Osteoblast (primary cell): ENCODE measurements around the gene DVL1. TPM values are rescaled to one million over a fixed set of nuclear protein-coding genes. Genes with fewer than 3 reads are reported as not detected.

Experiments
- DNase-seq: peaks from one replicate; pipeline ENCODE4 v3.0.0; 2011; ENCODE audit warnings: low spot score, mixed read lengths; ENCODE audit not compliant: insufficient read length; ENCODE audit errors: missing footprints
- H2AFZ ChIP-seq: 2 replicates; pipeline ENCODE4 v1.6.0; 2011; ENCODE audit warnings: mild to moderate bottlenecking, low read length
- H3K27ac ChIP-seq: 2 replicates; pipeline ENCODE4 v1.5.1; 2011; ENCODE audit warnings: mild to moderate bottlenecking, low read depth, low read length, moderate library complexity
- H3K27me3 ChIP-seq: 2 replicates; pipeline ENCODE4 v1.6.0; 2012; ENCODE audit warnings: mild to moderate bottlenecking, control low read depth, inconsistent platforms, low read length, moderate library complexity; ENCODE audit not compliant: insufficient read depth
- H3K36me3 ChIP-seq: 2 replicates; pipeline ENCODE4 v1.5.1; 2011; ENCODE audit warnings: mild to moderate bottlenecking, low read length, control low read depth, moderate library complexity; ENCODE audit not compliant: insufficient read depth
- H3K4me1 ChIP-seq: 2 replicates; pipeline ENCODE4 v1.5.1; 2011; ENCODE audit warnings: mild to moderate bottlenecking, low read length, control low read depth, moderate library complexity; ENCODE audit not compliant: insufficient read depth
- H3K4me2 ChIP-seq: 2 replicates; pipeline ENCODE4 v1.6.0; 2011; ENCODE audit warnings: mild to moderate bottlenecking, low read length; ENCODE audit not compliant: insufficient read depth
- H3K4me3 ChIP-seq: fragments of 200-600 bp; sonication (generic); 3 replicates; pipeline ENCODE4 v1.5.1; 2012; ENCODE audit warnings: mild to moderate bottlenecking, low read length, inconsistent platforms; ENCODE audit not compliant: insufficient read depth
- H3K79me2 ChIP-seq: 2 replicates; pipeline ENCODE4 v1.6.0; 2012; ENCODE audit warnings: mild to moderate bottlenecking, low read length, control low read depth, inconsistent platforms; ENCODE audit not compliant: insufficient read depth
- H3K9me3 ChIP-seq: 2 replicates; pipeline ENCODE4 v1.5.1; 2011; ENCODE audit warnings: low read depth, low read length, control low read depth
- H4K20me1 ChIP-seq: 2 replicates; pipeline ENCODE4 v1.6.0; 2012; ENCODE audit warnings: mild to moderate bottlenecking, low read length, control low read depth; ENCODE audit not compliant: insufficient read depth
- CTCF ChIP-seq: IDR thresholded peaks from 2 replicates; pipeline ENCODE4 v1.5.1; 2011; ENCODE audit warnings: mild to moderate bottlenecking, low read depth, low read length, moderate library complexity; ENCODE audit errors: extremely low read depth
- total RNA-seq: library from RNA; depleted of rRNA; stranded (reverse); fragments of >200 nt; gene quantifications from 2 replicates; pipeline ENCODE4 v1.2.3, GENCODE V29; 2012

The DVL1 gene
- total RNA-seq, 1 donor: 73.5 TPM

- H3K4me1 ChIP-seq: peaks cover 5% of the 10 kb centered on the region
- no peaks in the 10 kb centered on the region for H3K27me3 ChIP-seq
- H3K27ac ChIP-seq: no peak overlapping the region
- H3K36me3 ChIP-seq: no peaks in the 10 kb centered on the region
- peak; percentile 98 for DNase-seq
- H3K4me3 ChIP-seq: no peak overlapping the region
- peaks cover 11% of the 10 kb centered on the region for H4K20me1 ChIP-seq
- peak; percentile 55 for TF ChIP-seq CTCF
- H3K79me2 ChIP-seq: no peaks in the 10 kb centered on the region
- H2AFZ ChIP-seq: no peak overlapping the region
- H3K4me2 ChIP-seq: no peak overlapping the region
- H3K9me3 ChIP-seq: no peaks in the 10 kb centered on the region
These were observed 57.4 kb downstream of the DVL1 start for GRCh38 chr1:1291548-1292441.

- Histone ChIP-seq H3K27ac (no peak overlapping the region), H3K9me3 (no peaks in the 10 kb centered on the region), H2AFZ (no peak overlapping the region), H3K27me3 (no peaks in the 10 kb centered on the region), H3K36me3 (no peaks in the 10 kb centered on the region), H3K4me1 (peaks cover 5% of the 10 kb centered on the region), H3K4me3 (no peak overlapping the region), H3K79me2 (no peaks in the 10 kb centered on the region), H4K20me1 (peaks cover 11% of the 10 kb centered on the region), H3K4me2 (no peak overlapping the region)
- DNase-seq: peak; percentile 97
- no peak for TF ChIP-seq CTCF
These were observed 58.1 kb downstream of the DVL1 start for GRCh38 chr1:1291023-1291528.

- Histone ChIP-seq H3K27ac (no peak overlapping the region), H3K4me3 (no peak overlapping the region), H2AFZ (no peak overlapping the region), H3K36me3 (no peaks in the 10 kb centered on the region), H4K20me1 (peaks cover 11% of the 10 kb centered on the region), H3K4me1 (peaks cover 5% of the 10 kb centered on the region), H3K4me2 (no peak overlapping the region), H3K9me3 (no peaks in the 10 kb centered on the region), H3K79me2 (no peaks in the 10 kb centered on the region), H3K27me3 (no peaks in the 10 kb centered on the region)
- peak; percentile 99 for DNase-seq
- peak; percentile 50 for TF ChIP-seq CTCF
These were observed 58.9 kb downstream of the DVL1 start for GRCh38 chr1:1290238-1290731.
